Hepatocyte (in vitro differentiated cells): ENCODE results near the gene PARD3B. TPM values are rescaled to one million over a fixed set of nuclear protein-coding genes. Genes with fewer than 3 reads are reported as not detected.

Source experiments
- DNase-seq: peaks from one replicate; pipeline ENCODE4 v3.0.0-alpha.2; 2016; ENCODE audit warnings: low spot score
- H2AFZ ChIP-seq: fragments of 200-600 bp; sonication (generic); 2 replicates; pipeline ENCODE4 v1.6.0; 2016; ENCODE audit warnings: antibody characterized with exemption, mild to moderate bottlenecking
- H3K27ac ChIP-seq: fragments of 200-600 bp; sonication (generic); 2 replicates; pipeline ENCODE4 v1.5.1; 2016; ENCODE audit warnings: mild to moderate bottlenecking
- H3K27me3 ChIP-seq: fragments of 200-600 bp; sonication (generic); 2 replicates; pipeline ENCODE4 v1.6.1; 2016
- H3K36me3 ChIP-seq: fragments of 200-600 bp; sonication (generic); replicated peaks from 2 replicates; pipeline ENCODE4 v1.5.1; 2016; ENCODE audit warnings: low read depth; ENCODE audit not compliant: insufficient read depth
- H3K4me1 ChIP-seq: fragments of 200-600 bp; sonication (generic); 2 replicates; pipeline ENCODE4 v1.5.1; 2016; ENCODE audit warnings: mild to moderate bottlenecking, moderate library complexity; ENCODE audit not compliant: insufficient read depth
- H3K4me2 ChIP-seq: fragments of 200-600 bp; sonication (generic); 2 replicates; pipeline ENCODE4 v1.6.0; 2016
- H3K4me3 ChIP-seq: fragments of 200-600 bp; sonication (generic); 2 replicates; pipeline ENCODE4 v1.5.1; 2016; ENCODE audit warnings: mild to moderate bottlenecking
- H3K79me2 ChIP-seq: fragments of 200-600 bp; sonication (generic); 2 replicates; pipeline ENCODE4 v1.6.0; 2017; ENCODE audit warnings: mild to moderate bottlenecking
- H3K9me2 ChIP-seq: fragments of 200-600 bp; sonication (generic); replicated peaks from 2 replicates; pipeline ENCODE4 v1.6.0; 2017; ENCODE audit warnings: mild to moderate bottlenecking; ENCODE audit not compliant: insufficient read depth
- H3K9me3 ChIP-seq: fragments of 200-600 bp; sonication (generic); 2 replicates; pipeline ENCODE4 v1.5.1; 2016; ENCODE audit warnings: low read depth, mild to moderate bottlenecking
- H4K20me1 ChIP-seq: fragments of 200-600 bp; sonication (generic); 2 replicates; pipeline ENCODE4 v1.6.0; 2016; ENCODE audit warnings: mild to moderate bottlenecking; ENCODE audit not compliant: insufficient read depth, poor library complexity, severe bottlenecking
- CTCF ChIP-seq: fragments of 200-600 bp; sonication (generic); IDR thresholded peaks from 2 replicates; pipeline ENCODE4 v1.5.1; 2016; ENCODE audit warnings: antibody characterized with exemption, mild to moderate bottlenecking; ENCODE audit not compliant: poor library complexity
- EZH2 ChIP-seq: fragments of 200-600 bp; sonication (generic); IDR thresholded peaks from 2 replicates; pipeline ENCODE4 v1.6.1; 2016; ENCODE audit warnings: antibody characterized with exemption, mild to moderate bottlenecking, borderline replicate concordance
- EZH2phosphoT487 ChIP-seq: fragments of 200-600 bp; sonication (generic); IDR thresholded peaks from one replicate; pipeline ENCODE4 v1.6.1; 2018; ENCODE audit warnings: antibody characterized with exemption, mild to moderate bottlenecking, low read depth, moderate library complexity; ENCODE audit not compliant: unreplicated experiment, severe bottlenecking
- WGBS: methylation state at CpG from one replicate; pipeline ENCODE4 v1.1.6; 2016; ENCODE audit warnings: low lambda C conversion rate; ENCODE audit errors: missing lambda C conversion rate; 5-methylcytosine and 5-hydroxymethylcytosine counted together
- polyA plus RNA-seq: library from polyadenylated mRNA; unstranded; fragments of >200 nt; fragmentation: Nextera tagmentation; extraction: Ambion mirVana; gene quantifications from 2 replicates; pipeline ENCODE4 v1.2.1, GENCODE V29; 2016
- total RNA-seq: library from RNA; depleted of rRNA; stranded (reverse); fragments of >200 nt; gene quantifications from 2 replicates; pipeline ENCODE4 v1.2.3, GENCODE V29; 2014

Gene PARD3B
- total and polyA plus RNA-seq, 2 experiments from 2014 or later = 11.5 to 21.7 TPM

- H3K27me3 ChIP-seq = no peaks in the 10 kb centered on the region
- no peaks in the 10 kb centered on the region for H3K79me2 ChIP-seq
- no peak overlapping the region for H3K27ac ChIP-seq
- no peaks in the 10 kb centered on the region for H3K36me3 ChIP-seq
- H4K20me1 ChIP-seq = no peaks in the 10 kb centered on the region
- no peaks in the 10 kb centered on the region for H3K9me2 ChIP-seq
- TF ChIP-seq EZH2phosphoT487 = no peak
- TF ChIP-seq CTCF = no peak
- TF ChIP-seq EZH2 = no peak
- H3K4me3 ChIP-seq = no peak overlapping the region
- no peak for DNase-seq
- 68% methylated on average over 2 of the region's 2 CpGs for WGBS
- peaks cover 6% of the 10 kb centered on the region for H3K4me1 ChIP-seq
- no peak overlapping the region for H3K4me2 ChIP-seq
- no peaks in the 10 kb centered on the region for H3K9me3 ChIP-seq
- no peak overlapping the region for H2AFZ ChIP-seq
Measured at GRCh38 chr2:205052781-205053180, 507.5 kb downstream of the PARD3B start.

DNA sequence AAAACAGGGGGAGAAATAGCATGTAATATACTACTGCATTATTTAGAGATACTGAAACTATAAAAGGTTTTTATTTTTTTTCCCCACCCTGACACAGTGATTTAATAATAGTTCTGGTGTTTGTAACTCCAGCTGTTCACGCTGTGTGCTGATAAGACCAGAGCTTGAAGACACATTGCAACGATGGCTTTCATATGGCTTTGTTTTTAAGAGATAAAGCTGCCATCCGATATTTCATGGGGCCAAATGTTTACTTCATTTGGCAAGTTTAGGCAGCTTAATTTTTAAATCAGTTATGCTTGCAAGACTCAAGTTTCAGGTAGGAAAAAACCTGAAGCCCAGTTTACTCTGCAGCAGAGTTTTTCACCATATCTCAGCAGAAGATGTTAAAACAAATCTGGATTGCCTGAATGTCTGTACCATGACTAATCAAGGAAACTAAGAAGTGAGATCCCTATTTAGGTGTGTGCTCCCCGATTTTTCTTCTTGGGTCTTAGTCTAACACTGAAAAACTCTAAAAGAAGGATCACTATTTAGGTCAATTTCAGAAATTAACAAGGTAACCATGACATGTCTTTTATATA is 508.6 kb downstream of the PARD3B start:
- Histone ChIP-seq H3K9me3 (no peaks in the 10 kb centered on the region), H3K27me3 (no peaks in the 10 kb centered on the region), H3K4me1 (peaks cover 6% of the 10 kb centered on the region), H3K79me2 (no peaks in the 10 kb centered on the region), H3K4me3 (no peak overlapping the region), H2AFZ (no peak overlapping the region), H3K4me2 (peak overlapping the region; percentile 20), H3K36me3 (no peaks in the 10 kb centered on the region), H3K9me2 (no peaks in the 10 kb centered on the region), H4K20me1 (no peaks in the 10 kb centered on the region), H3K27ac (no peak overlapping the region)
- TF ChIP-seq EZH2phosphoT487 (no peak), CTCF (no peak), EZH2 (no peak)
- peak; percentile 6 for DNase-seq
- WGBS = 34% methylated on average over 4 of the region's 4 CpGs

DNA sequence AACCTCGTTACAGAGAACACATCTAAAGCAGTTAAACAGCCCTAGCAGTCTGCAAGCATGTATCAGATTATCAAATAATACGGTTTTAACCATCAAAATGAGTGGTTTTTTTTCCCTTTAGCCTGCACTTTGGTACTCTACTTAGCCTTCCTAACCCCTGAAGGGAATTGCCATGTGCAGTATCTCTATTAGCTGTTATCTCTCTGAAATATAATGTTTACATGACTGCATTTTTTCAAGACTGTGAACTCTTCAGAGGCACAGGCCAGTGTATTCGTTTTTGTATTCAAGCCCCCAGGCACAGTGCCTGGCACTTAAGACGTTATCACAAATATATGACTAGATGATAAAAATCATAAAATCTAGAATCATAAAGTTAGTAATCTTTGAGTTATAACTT is 509.5 kb downstream of the PARD3B start:
- no peak overlapping the region for H3K4me3 ChIP-seq
- H3K27ac ChIP-seq = no peak overlapping the region
- 43% methylated on average over 4 of the region's 4 CpGs for WGBS
- no peak for DNase-seq
- H3K4me1 ChIP-seq = peaks cover 6% of the 10 kb centered on the region
- no peaks in the 10 kb centered on the region for H4K20me1 ChIP-seq
- no peak overlapping the region for H3K4me2 ChIP-seq
- no peaks in the 10 kb centered on the region for H3K9me2 ChIP-seq
- no peak for TF ChIP-seq CTCF
- no peak for TF ChIP-seq EZH2
- TF ChIP-seq EZH2phosphoT487 = no peak
- no peaks in the 10 kb centered on the region for H3K36me3 ChIP-seq
- no peaks in the 10 kb centered on the region for H3K27me3 ChIP-seq
- H3K9me3 ChIP-seq = no peaks in the 10 kb centered on the region
- H2AFZ ChIP-seq = no peak overlapping the region
- no peaks in the 10 kb centered on the region for H3K79me2 ChIP-seq

DNA sequence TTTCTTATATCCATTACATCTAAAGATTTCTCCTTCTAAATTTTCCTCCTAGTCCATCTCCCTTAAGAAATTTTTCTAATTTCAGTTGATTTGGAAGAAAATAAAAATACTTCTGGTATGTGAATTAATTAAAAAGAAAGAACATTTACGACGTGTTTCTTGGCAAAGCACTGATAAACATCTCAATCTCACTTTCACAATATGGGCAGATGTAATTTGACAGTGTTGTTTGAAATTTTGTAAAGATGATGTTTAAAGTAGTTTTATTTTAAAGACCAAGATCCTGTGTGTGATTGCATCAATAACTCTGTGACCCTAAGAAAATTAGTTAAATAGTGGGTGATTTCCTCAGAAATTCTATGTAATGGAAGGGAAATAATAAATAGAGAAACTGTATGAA is 510.0 kb downstream of the PARD3B start:
- no peak overlapping the region for H3K27ac ChIP-seq
- H2AFZ ChIP-seq = no peak overlapping the region
- DNase-seq = no peak
- peak overlapping the region; percentile 59 for H3K4me2 ChIP-seq
- 62% methylated on average over 2 of the region's 2 CpGs for WGBS
- TF ChIP-seq CTCF = no peak
- no peak for TF ChIP-seq EZH2phosphoT487
- no peak for TF ChIP-seq EZH2
- H3K4me3 ChIP-seq = no peak overlapping the region
- peaks cover 6% of the 10 kb centered on the region for H3K4me1 ChIP-seq
- no peaks in the 10 kb centered on the region for H3K9me3 ChIP-seq
- no peaks in the 10 kb centered on the region for H3K9me2 ChIP-seq
- no peaks in the 10 kb centered on the region for H4K20me1 ChIP-seq
- no peaks in the 10 kb centered on the region for H3K36me3 ChIP-seq
- H3K79me2 ChIP-seq = no peaks in the 10 kb centered on the region
- H3K27me3 ChIP-seq = no peaks in the 10 kb centered on the region
